Measurements from ENCODE around the gene PGBD5.
"Not testable (repeated sequence)": the region's sequence is repeated elsewhere in the genome, so short reads cannot be mapped to it uniquely, and the experiment has no call there.

Gene PGBD5, protein sequence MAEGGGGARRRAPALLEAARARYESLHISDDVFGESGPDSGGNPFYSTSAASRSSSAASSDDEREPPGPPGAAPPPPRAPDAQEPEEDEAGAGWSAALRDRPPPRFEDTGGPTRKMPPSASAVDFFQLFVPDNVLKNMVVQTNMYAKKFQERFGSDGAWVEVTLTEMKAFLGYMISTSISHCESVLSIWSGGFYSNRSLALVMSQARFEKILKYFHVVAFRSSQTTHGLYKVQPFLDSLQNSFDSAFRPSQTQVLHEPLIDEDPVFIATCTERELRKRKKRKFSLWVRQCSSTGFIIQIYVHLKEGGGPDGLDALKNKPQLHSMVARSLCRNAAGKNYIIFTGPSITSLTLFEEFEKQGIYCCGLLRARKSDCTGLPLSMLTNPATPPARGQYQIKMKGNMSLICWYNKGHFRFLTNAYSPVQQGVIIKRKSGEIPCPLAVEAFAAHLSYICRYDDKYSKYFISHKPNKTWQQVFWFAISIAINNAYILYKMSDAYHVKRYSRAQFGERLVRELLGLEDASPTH

DNA sequence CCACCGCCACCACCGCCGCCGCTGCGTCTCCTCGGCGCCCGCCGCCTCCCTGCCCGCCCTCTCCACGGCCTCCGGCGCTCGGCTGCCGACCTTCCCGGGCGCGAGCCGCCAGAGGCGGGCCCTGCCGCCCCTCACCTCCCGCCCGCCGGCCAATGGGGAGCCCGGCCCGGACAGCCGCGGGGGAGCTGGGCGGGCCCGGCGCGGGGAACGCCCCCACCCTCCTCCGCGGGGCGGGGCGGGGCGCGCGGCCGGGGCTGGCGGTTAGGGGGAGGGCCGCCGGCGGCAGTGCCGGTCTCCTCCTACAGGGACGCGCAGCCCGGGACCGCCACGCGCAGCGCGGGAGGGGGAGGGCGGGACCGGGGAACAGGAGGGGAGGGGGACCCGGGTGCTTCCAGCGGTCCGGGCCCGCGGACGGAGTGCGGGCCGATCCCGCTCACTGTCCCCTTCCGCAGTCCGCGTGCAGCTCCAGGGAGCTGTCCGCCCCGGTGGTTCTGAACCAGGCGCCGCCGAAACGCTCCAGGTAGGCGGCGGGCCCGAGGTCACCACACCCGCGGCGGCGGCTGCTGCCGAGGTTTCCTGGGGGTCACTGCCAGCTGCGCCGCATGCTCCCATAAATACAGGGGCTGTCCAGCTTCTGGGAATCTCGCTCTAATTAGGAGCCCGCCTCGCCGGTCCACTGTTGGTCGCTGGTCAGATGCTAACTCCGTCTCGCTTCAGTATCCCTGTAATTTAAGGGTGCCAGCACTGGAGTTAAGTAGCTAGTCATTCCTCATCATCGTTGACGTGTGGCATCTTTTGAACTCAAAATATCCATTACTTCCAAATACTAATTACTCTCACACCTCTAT lies at the start of gene PGBD5:
Gene PGBD5 (minus strand): TSS at position 87 of the 848 bp plus-strand sequence. CDS start 404 bp downstream, outside the sequence.
- no peak within 1 kb of the TSS for H3K27ac ChIP-seq
- TF ChIP-seq, protein P1, sequence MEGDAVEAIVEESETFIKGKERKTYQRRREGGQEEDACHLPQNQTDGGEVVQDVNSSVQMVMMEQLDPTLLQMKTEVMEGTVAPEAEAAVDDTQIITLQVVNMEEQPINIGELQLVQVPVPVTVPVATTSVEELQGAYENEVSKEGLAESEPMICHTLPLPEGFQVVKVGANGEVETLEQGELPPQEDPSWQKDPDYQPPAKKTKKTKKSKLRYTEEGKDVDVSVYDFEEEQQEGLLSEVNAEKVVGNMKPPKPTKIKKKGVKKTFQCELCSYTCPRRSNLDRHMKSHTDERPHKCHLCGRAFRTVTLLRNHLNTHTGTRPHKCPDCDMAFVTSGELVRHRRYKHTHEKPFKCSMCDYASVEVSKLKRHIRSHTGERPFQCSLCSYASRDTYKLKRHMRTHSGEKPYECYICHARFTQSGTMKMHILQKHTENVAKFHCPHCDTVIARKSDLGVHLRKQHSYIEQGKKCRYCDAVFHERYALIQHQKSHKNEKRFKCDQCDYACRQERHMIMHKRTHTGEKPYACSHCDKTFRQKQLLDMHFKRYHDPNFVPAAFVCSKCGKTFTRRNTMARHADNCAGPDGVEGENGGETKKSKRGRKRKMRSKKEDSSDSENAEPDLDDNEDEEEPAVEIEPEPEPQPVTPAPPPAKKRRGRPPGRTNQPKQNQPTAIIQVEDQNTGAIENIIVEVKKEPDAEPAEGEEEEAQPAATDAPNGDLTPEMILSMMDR (IDR thresholded peaks at IDR 0.05; ENCODE audit: low read depth, low read length, missing control alignments) = no peak
- peak within 1 kb of the TSS; percentile 42 for H3K4me3 ChIP-seq (ENCODE audit: low read depth, low read length)
- H3K27me3 ChIP-seq (replicated peaks) = peaks cover 41% of the 10 kb centered on the region
- in situ Hi-C loops (cut with HindIII; ENCODE audit: low pct_ligation_motif_present, low sequenced_read_pairs) = no loop called here
- DNase-seq = peak; percentile 7
- H3K36me3 ChIP-seq (replicated peaks) = no peaks in the 10 kb centered on the region

DNA sequence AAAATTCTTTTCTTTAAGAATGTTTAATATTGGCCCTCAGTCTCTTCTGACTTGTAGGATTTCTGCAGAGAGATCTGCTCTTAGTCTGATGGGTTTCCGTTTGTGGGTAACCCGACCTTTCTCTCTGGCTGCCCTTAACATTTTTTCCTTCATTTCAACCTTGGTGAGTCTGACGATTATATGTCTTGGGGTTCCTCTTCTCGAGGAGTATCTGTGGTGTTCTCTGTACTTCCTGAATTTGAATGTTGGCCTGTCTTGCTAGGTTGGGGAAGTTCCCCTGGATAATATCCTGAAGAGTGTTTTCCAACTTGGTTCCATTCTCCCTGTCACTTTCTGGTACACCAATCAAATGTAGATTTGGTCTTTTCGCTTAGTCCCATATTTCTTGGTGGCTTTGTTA lies 48.8 kb upstream of the PGBD5 start:
- H3K27me3 ChIP-seq (replicated peaks); in situ Hi-C loops (cut with HindIII; ENCODE audit: low pct_ligation_motif_present, low sequenced_read_pairs); DNase-seq; H3K36me3 ChIP-seq (replicated peaks); H3K4me3 ChIP-seq (ENCODE audit: low read depth, low read length); H3K27ac ChIP-seq: not testable (repeated sequence)

DNA sequence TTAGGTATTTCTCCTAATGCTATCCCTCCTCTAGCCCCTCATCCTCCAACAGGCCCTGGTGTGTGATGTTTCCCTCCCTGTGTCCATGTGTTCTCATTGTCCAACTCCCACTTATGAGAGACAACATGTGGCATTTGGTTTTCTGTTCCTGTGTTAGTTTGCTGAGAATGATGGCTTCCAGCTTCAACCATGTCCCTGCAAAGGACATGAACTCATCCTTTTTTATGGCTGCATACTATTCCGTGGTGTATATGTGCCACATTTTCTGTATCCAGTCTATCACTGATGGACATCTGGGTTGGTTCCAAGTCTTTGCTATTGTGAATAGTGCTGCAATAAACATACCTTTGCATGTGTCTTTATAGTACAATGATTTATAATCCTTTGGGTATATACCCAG lies 44.6 kb upstream of the PGBD5 start:
- DNase-seq; H3K36me3 ChIP-seq (replicated peaks); H3K27me3 ChIP-seq (replicated peaks); H3K27ac ChIP-seq; H3K4me3 ChIP-seq (ENCODE audit: low read depth, low read length); in situ Hi-C loops (cut with HindIII; ENCODE audit: low pct_ligation_motif_present, low sequenced_read_pairs): not testable (repeated sequence)

DNA sequence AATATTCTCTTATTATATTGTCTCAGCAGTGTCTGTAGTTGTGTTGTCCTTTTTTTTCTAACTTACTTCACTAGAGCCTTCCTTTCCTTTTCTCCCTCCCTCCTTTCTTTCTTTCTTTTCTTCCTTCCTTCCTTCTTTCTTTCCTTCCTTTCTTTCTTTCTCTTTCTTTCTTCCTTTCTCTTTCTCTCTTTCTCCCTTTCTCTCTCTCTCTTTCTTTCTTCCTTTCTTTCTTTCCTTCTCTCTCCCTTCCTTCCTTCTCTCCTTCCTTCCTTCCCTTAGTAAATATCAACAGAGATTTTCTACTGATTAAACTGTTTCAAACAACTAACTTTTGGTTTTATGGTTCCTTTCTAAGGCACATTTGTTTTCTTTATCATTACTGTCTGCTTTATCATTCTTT lies 43.1 kb upstream of the PGBD5 start:
- Histone ChIP-seq H3K36me3 (replicated peaks) (no peaks in the 10 kb centered on the region), H3K27ac (no peak overlapping the region), H3K27me3 (replicated peaks) (no peaks in the 10 kb centered on the region), H3K4me3 (ENCODE audit: low read depth, low read length) (no peak overlapping the region)
- TF ChIP-seq, protein P1 (IDR thresholded peaks at IDR 0.05; ENCODE audit: low read depth, low read length, missing control alignments) = no peak
- in situ Hi-C loops (cut with HindIII; ENCODE audit: low pct_ligation_motif_present, low sequenced_read_pairs) = no loop called here
- no peak for DNase-seq

DNA sequence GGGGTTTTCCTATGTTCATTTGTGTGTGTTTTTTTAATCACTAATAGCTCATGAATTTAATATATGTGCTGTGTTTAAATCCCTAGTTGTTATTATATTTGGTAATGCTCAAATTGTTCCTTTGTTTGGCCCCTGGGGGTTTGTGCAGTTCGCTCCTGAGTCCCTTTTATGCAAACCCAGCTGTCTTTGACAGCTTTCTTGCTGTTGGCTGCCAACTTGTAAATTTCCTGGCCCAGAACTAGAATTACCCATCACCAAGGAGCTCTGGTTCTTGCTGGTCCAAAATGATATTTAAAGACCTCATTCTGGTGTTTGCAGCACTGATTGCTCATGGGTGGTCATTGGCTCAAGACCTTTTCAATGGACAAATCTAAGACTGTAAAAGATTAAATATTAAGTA lies 39.6 kb upstream of the PGBD5 start:
- no peak for DNase-seq
- Histone ChIP-seq H3K36me3 (replicated peaks) (no peaks in the 10 kb centered on the region), H3K4me3 (ENCODE audit: low read depth, low read length) (no peak overlapping the region), H3K27ac (no peak overlapping the region), H3K27me3 (replicated peaks) (no peaks in the 10 kb centered on the region)
- TF ChIP-seq, protein P1 (IDR thresholded peaks at IDR 0.05; ENCODE audit: low read depth, low read length, missing control alignments) = no peak
- in situ Hi-C loops (cut with HindIII; ENCODE audit: low pct_ligation_motif_present, low sequenced_read_pairs) = no loop called here

DNA sequence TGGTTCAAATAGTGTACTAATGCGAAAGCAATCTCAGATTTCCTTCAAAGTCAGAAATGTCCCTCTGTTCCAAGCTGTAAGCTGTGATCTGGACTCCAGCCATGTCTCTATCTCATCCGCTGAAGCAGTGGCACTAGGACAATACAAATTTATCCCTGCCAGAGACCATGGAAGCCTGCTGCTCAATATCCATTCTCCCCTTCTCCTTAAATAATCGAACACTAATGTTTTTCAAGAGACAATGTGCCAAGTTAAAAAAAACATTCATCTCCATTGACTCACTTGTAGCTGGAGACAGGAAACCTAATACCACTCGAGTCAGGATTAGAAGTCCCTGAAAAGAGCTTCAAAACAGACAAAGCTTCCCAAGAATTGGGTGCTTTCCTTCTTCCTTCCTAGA lies 38.5 kb upstream of the PGBD5 start:
- TF ChIP-seq, protein P1 (IDR thresholded peaks at IDR 0.05; ENCODE audit: low read depth, low read length, missing control alignments) = no peak
- no peak for DNase-seq
- in situ Hi-C loops (cut with HindIII; ENCODE audit: low pct_ligation_motif_present, low sequenced_read_pairs) = no loop called here
- Histone ChIP-seq H3K27ac (no peak overlapping the region), H3K27me3 (replicated peaks) (no peaks in the 10 kb centered on the region), H3K4me3 (ENCODE audit: low read depth, low read length) (no peak overlapping the region), H3K36me3 (replicated peaks) (no peaks in the 10 kb centered on the region)

Measured in brain microvascular endothelial cell (primary cell).